HL-60 (cell line): ENCODE data around the gene SPATA24.

Experiments used
- GABPA ChIP-seq: IDR thresholded peaks from 2 replicates; pipeline ENCODE4 v1.6.1; 2012; ENCODE audit warnings: low read depth
- POLR2AphosphoS5 ChIP-seq: IDR thresholded peaks from 2 replicates; pipeline ENCODE4 v1.6.1; 2012; ENCODE audit warnings: low read depth
- TF ChIP-seq, protein P1 (sequence below): IDR thresholded peaks from one replicate; pipeline ENCODE4 v1.5.1; 2011; ENCODE audit warnings: low read length, control low read depth, inconsistent platforms; ENCODE audit not compliant: insufficient read depth
- TF ChIP-seq, protein P2 (sequence below): IDR thresholded peaks from 2 replicates; pipeline ENCODE4 v1.6.1; 2012; ENCODE audit warnings: low read depth; ENCODE audit not compliant: insufficient replicate concordance

DNA sequence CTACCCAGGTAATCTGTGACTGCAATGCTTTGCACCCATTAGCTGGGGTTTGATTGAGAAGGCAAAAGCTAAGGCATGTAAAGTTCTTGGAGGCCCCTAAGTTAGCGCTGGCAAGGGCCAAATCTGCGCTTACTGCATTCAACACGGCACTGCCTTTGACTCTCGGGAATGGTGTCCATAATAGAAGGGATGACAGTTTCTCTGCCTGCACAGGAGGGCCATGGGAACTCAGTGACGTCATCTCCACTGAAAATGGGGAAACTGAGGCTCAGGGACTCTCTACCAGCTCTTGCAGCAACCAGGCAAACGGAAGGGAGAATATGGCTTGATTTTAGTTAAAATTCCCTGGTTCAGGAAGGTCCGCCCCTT, 487 bp downstream of the SPATA24 start:
- TF ChIP-seq, protein P1, sequence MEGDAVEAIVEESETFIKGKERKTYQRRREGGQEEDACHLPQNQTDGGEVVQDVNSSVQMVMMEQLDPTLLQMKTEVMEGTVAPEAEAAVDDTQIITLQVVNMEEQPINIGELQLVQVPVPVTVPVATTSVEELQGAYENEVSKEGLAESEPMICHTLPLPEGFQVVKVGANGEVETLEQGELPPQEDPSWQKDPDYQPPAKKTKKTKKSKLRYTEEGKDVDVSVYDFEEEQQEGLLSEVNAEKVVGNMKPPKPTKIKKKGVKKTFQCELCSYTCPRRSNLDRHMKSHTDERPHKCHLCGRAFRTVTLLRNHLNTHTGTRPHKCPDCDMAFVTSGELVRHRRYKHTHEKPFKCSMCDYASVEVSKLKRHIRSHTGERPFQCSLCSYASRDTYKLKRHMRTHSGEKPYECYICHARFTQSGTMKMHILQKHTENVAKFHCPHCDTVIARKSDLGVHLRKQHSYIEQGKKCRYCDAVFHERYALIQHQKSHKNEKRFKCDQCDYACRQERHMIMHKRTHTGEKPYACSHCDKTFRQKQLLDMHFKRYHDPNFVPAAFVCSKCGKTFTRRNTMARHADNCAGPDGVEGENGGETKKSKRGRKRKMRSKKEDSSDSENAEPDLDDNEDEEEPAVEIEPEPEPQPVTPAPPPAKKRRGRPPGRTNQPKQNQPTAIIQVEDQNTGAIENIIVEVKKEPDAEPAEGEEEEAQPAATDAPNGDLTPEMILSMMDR, result no peak
- TF ChIP-seq, protein P2, sequence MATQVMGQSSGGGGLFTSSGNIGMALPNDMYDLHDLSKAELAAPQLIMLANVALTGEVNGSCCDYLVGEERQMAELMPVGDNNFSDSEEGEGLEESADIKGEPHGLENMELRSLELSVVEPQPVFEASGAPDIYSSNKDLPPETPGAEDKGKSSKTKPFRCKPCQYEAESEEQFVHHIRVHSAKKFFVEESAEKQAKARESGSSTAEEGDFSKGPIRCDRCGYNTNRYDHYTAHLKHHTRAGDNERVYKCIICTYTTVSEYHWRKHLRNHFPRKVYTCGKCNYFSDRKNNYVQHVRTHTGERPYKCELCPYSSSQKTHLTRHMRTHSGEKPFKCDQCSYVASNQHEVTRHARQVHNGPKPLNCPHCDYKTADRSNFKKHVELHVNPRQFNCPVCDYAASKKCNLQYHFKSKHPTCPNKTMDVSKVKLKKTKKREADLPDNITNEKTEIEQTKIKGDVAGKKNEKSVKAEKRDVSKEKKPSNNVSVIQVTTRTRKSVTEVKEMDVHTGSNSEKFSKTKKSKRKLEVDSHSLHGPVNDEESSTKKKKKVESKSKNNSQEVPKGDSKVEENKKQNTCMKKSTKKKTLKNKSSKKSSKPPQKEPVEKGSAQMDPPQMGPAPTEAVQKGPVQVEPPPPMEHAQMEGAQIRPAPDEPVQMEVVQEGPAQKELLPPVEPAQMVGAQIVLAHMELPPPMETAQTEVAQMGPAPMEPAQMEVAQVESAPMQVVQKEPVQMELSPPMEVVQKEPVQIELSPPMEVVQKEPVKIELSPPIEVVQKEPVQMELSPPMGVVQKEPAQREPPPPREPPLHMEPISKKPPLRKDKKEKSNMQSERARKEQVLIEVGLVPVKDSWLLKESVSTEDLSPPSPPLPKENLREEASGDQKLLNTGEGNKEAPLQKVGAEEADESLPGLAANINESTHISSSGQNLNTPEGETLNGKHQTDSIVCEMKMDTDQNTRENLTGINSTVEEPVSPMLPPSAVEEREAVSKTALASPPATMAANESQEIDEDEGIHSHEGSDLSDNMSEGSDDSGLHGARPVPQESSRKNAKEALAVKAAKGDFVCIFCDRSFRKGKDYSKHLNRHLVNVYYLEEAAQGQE, result no peak
- TF ChIP-seq POLR2AphosphoS5 (no peak), GABPA (no peak)
